Suprapubic skin (tissue), 4 donors: ENCODE data around the gene PGBD2. TPM values are rescaled to one million over a fixed set of nuclear protein-coding genes. Genes with fewer than 3 reads are reported as not detected.
"Not testable (repeated sequence)": the region's sequence is repeated elsewhere in the genome, so short reads cannot be mapped to it uniquely, and the experiment has no call there.

ENCODE experiments used
- DNase-seq, 2 donors: peaks; one replicate each; pipeline ENCODE4 v3.0.0-alpha.2; 2019; ENCODE audit warnings: low spot score in 2 of 2
- H3K27ac ChIP-seq: fragments of 200-600 bp; sonication (generic); one replicate; pipeline ENCODE4 v1.5.1; 2019
- H3K27me3 ChIP-seq: fragments of 200-600 bp; sonication (generic); one replicate; pipeline ENCODE4 v1.5.1; 2019
- H3K36me3 ChIP-seq: fragments of 200-600 bp; sonication (generic); one replicate; pipeline ENCODE4 v1.5.1; 2019
- H3K4me1 ChIP-seq: fragments of 200-600 bp; sonication (generic); one replicate; pipeline ENCODE4 v1.5.1; 2019
- H3K4me3 ChIP-seq: fragments of 200-600 bp; sonication (generic); one replicate; pipeline ENCODE4 v1.5.1; 2019; ENCODE audit warnings: mild to moderate bottlenecking
- H3K9me3 ChIP-seq: fragments of 200-600 bp; sonication (generic); one replicate; pipeline ENCODE4 v1.5.1; 2019
- CTCF ChIP-seq, 2 donors: fragments of 200-600 bp in 1 of 2; fragments of 450-650 bp in 1 of 2; sonication (generic) in 1 of 2; IDR thresholded peaks; one replicate each; pipeline ENCODE4 v1.5.1; 2016 to 2019; ENCODE audit warnings: antibody characterized with exemption in 2 of 2, mild to moderate bottlenecking in 1 of 2, moderate library complexity in 1 of 2
- EP300 ChIP-seq: sonication (generic); formaldehyde crosslinking; IDR thresholded peaks from one replicate; pipeline ENCODE4 v1.6.1; 2017; ENCODE audit warnings: antibody characterized with exemption
- POLR2A ChIP-seq, 2 donors: fragments of 450-650 bp; IDR thresholded peaks; one replicate each; pipeline ENCODE4 v1.6.1; 2017; ENCODE audit warnings: antibody characterized with exemption in 2 of 2, mild to moderate bottlenecking in 2 of 2, moderate library complexity in 2 of 2
- POLR2AphosphoS5 ChIP-seq, 3 donors: sonication (generic); formaldehyde crosslinking; IDR thresholded peaks; one replicate each; pipeline ENCODE4 v1.6.1; 2017; ENCODE audit warnings: antibody characterized with exemption in 3 of 3
- WGBS: methylation state at CpG from one replicate; pipeline ENCODE4 v1.1.5; 2018; 5-methylcytosine and 5-hydroxymethylcytosine counted together
- total RNA-seq, 4 donors: library from RNA; depleted of rRNA; stranded (reverse); fragments of >200 nt; gene quantifications; one replicate each; pipeline ENCODE4 v1.1.0, GENCODE V29; 2016

The PGBD2 gene
- total RNA-seq, 4 donors from 2014 or later, result 11.0 to 14.2 (median 11.5) TPM

DNA sequence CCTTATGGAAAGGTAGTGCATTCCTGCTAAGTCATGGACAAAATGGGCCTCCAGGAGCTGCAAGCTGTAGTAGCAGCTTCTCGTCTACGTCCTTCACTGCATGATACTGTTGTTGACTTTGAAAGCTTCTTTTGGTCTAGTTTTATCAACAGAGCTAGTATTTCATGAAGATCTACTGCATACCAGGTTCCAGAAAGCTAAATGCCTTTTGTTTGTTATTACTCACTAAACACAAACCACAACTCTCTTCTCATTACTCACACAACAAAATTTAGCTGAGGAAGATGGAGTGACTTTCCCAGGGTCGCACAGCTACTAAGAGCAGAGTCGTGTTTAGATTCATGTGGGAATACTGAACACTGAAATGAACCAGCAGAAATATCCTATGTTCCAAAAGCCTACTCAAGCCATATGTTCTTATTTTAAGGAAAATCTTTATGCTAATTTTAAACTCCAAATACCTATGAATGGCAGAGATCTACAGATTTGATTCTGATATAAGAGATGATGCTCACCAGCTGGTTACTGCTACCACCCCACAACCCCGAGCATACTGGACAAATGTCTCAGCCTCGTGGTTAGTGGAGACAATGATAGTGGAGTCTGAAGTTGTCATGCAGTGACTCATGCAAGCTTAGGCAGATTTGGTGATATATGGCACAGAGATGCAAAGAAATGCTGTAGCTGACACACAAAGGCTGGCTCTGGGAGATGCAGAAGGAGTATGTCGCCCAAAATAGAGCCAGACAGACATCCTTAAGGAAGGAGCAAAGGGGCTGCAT lies 20.6 kb downstream of the PGBD2 start:
- Histone ChIP-seq H3K4me3 (no peak overlapping the region), H3K27ac (no peak overlapping the region), H3K9me3 (no peaks in the 10 kb centered on the region), H3K36me3 (no peaks in the 10 kb centered on the region), H3K27me3 (no peaks in the 10 kb centered on the region), H3K4me1 (no peaks in the 10 kb centered on the region)
- TF ChIP-seq EP300 (no peak), POLR2A (IDR thresholded peaks at IDR 0.05) (no peak), POLR2AphosphoS5 (IDR thresholded peaks at IDR 0.05) (no peak), CTCF (IDR thresholded peaks at IDR 0.05) (no peak)
- 76% methylated on average over 7 of the region's 7 CpGs for WGBS
- DNase-seq, result no peak

DNA sequence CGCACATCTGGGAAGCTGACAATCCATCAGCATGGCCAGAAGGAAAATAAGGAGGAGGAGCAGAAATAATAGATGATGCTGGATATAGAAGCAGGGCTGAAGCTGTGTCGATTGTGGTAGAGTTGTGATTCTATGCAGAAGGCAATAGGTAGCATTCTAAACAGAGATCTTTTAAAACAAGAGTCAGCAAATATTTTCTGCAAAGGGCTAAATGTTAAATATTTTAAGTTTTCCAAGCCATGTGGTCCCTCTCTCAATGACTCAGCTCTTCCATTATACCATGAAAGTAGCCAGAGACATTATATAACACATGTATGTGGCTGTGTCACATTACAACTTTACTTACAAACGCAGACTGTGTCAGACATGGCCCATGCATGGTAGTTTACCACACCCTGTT lies 21.2 kb downstream of the PGBD2 start:
- H3K4me3 ChIP-seq, H3K27me3 ChIP-seq, H3K27ac ChIP-seq, H3K4me1 ChIP-seq, H3K36me3 ChIP-seq, H3K9me3 ChIP-seq, DNase-seq: not testable (repeated sequence)
- 66% methylated on average over 3 of the region's 3 CpGs for WGBS

DNA sequence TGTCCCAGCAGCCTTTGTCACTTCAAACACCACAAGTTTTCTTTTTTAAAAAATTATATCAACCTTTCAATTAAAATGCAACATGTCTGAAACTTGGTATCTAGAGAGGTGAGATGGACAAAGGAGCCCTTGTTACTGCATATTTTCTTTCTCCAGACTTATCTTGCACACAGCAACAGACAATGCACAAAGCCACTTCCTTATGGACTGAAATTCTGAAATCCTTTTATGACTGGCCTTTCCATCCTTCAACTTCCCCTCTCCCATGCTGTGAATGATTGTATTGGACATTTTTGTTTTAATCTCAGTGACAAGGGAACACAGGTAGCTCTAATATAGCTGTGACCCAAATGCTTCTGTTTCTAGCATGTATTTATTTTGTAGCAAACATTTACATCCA lies 22.1 kb downstream of the PGBD2 start:
- H3K4me1 ChIP-seq, H3K36me3 ChIP-seq, H3K27me3 ChIP-seq, H3K9me3 ChIP-seq, H3K27ac ChIP-seq, DNase-seq, H3K4me3 ChIP-seq: not testable (repeated sequence)

- not testable (repeated sequence) for H3K36me3 ChIP-seq, H3K9me3 ChIP-seq, H3K27ac ChIP-seq, H3K4me3 ChIP-seq, H3K4me1 ChIP-seq, DNase-seq, H3K27me3 ChIP-seq
- 95% methylated on average over 4 of the region's 4 CpGs for WGBS
Measured at GRCh38 chr1:248930037-248930436, 24.0 kb downstream of the PGBD2 start.

DNA sequence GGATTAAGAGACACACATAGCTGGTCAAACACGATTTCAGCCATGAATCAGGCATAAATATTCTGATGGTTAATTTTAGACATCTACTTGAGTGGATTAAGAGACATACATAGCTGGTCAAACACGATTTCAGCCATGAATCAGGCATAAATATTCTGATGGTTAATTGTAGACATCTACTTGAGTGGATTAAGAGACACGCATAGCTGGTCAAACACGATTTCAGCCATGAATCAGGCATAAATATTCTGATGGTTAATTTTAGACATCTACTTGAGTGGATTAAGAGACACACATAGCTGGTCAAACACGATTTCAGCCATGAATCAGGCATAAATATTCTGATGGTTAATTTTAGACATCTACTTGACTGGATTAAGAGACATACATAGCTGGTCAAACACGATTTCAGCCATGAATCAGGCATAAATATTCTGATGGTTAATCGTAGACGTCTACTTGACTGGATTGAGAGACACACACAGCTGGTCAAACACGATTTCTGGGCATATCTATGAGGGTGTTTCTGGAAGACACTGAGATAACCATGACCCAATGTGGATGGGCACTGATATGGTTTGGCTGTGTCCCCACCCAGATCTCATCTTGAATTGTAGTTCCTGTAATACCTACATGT lies 32.3 kb downstream of the PGBD2 start:
- H3K4me3 ChIP-seq, H3K27me3 ChIP-seq, H3K9me3 ChIP-seq, H3K27ac ChIP-seq, H3K36me3 ChIP-seq, H3K4me1 ChIP-seq, DNase-seq: not testable (repeated sequence)
- WGBS, result 74% methylated on average over 4 of the region's 9 CpGs

GRCh38 chr1:248944134-248944999 lies 38.3 kb downstream of the PGBD2 start:
- 81% methylated on average over 9 of the region's 77 CpGs for WGBS
- H3K4me1 ChIP-seq, result not testable (repeated sequence)

DNA sequence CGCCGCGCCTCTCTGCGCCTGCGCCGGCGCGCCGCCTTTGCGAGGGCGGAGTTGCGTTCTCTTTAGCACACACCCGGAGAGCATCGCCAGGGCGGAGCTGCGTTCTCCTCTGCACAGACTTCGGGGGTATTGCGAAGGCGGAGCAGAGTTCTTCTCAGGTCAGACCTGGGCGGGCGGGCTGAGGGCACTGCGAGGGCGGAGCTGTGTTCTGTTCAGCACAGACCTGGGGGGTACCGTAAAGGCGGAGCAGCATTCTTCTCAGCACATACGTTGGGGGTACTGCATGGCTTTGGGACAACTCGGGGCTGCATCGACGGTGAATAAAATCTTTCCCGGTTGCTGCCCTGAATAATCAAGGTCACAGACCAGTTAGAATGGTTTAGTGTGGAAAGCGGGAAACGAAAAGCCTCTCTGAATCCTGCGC lies 39.0 kb downstream of the PGBD2 start:
- not testable (repeated sequence) for H3K4me3 ChIP-seq, H3K27ac ChIP-seq, H3K9me3 ChIP-seq, DNase-seq, H3K36me3 ChIP-seq, H3K4me1 ChIP-seq, H3K27me3 ChIP-seq
- 79% methylated on average over 13 of the region's 33 CpGs for WGBS

More at GRCh38 chr1:248944134-248944999, 38.3 kb downstream of the PGBD2 start:
- H3K27ac ChIP-seq, H3K9me3 ChIP-seq, H3K4me3 ChIP-seq, DNase-seq, H3K36me3 ChIP-seq, H3K27me3 ChIP-seq: not testable (repeated sequence)

DNA sequence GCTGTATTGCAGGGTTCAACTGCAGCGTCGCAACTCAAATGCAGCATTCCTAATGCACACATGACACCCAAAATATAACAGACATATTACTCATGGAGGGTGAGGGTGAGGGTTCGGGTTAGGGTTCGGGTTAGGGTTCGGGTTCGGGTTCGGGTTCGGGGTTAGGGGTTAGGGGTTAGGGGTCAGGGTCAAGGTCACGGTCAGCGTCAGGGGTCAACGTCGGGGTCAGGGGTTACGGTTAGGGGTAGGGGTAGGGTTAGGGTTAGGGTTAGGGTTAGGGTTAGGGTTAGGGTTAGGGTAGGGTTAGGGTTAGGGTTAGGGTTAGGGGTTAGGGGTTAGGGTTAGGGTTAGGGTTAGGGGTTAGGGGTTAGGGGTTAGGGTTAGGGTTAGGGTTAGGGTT lies 39.4 kb downstream of the PGBD2 start:
- not testable (repeated sequence) for H3K4me1 ChIP-seq, H3K27me3 ChIP-seq, H3K27ac ChIP-seq, H3K9me3 ChIP-seq, H3K4me3 ChIP-seq, H3K36me3 ChIP-seq
- peak in 1 of 2 donors; percentile 78 for DNase-seq
- WGBS, result 91% methylated on average over 10 of the region's 13 CpGs

DNA sequence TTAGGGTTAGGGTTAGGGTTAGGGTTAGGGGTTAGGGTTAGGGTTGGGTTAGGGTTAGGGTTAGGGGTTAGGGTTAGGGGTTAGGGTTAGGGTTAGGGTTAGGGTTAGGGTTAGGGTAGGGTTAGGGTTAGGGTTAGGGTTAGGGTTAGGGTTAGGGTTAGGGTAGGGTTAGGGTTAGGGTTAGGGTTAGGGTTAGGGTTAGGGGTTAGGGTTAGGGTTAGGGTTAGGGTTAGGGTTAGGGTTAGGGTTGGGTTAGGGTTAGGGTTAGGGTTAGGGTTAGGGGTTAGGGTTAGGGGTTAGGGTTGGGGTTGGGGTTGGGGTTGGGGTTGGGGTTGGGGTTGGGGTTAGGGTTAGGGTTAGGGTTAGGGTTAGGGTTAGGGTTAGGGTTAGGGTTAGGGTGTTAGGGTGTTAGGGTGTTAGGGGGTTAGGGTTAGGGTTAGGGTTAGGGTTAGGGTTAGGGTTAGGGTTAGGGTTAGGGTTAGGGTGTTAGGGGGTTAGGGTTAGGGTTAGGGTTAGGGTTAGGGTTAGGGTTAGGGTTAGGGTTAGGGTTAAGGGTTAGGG lies 39.9 kb downstream of the PGBD2 start:
- H3K27ac ChIP-seq, H3K36me3 ChIP-seq, H3K4me3 ChIP-seq, H3K9me3 ChIP-seq, DNase-seq, H3K4me1 ChIP-seq, H3K27me3 ChIP-seq: not testable (repeated sequence)

Other genes starting within 250 kb of the PGBD2 start
- 1 to 10 TPM in 1 of 4 donors, not detected in 3; 1.6 TPM for gene OR14I1, start 203.5 kb upstream of the PGBD2 start, total RNA-seq
- gene LYPD8, start 150.5 kb upstream of the PGBD2 start, total RNA-seq, result not detected
- 10 to 100 TPM; 23.5 to 41.2 (median 29.4) TPM for gene SH3BP5L, start 80.3 kb upstream of the PGBD2 start, total RNA-seq
- 10 to 100 TPM; 34.4 to 39.7 (median 38.8) TPM for gene ZNF672, start 68.0 kb upstream of the PGBD2 start, total RNA-seq
- 100 to 1,000 TPM in 1 of 4 donors, 10 to 100 TPM in 3; 30.2 to 138 (median 52.6) TPM for gene ZNF692, start 47.1 kb upstream of the PGBD2 start, total RNA-seq